ENCODE data around the gene TMEM97. TPM values are rescaled to one million over a fixed set of nuclear protein-coding genes. Genes with fewer than 3 reads are reported as not detected.
A peak's percentile ranks its signal among the peaks of the same experiment; 100 is the strongest.

The TMEM97 gene
- total and polyA plus RNA-seq, 2 experiments from 2014 or later: 15.9 to 16.3 TPM

GRCh38 chr17:28279411-28279810, 39.6 kb upstream of the TMEM97 start:
- Histone ChIP-seq H3K27ac (no peak overlapping the region), H3K9me2 (ENCODE audit: insufficient read depth) (no peaks in the 10 kb centered on the region), H3F3A (ENCODE audit: insufficient read depth) (peaks cover 17% of the 10 kb centered on the region), H4K20me1 (ENCODE audit: insufficient read depth) (no peaks in the 10 kb centered on the region), H3K9me3 (ENCODE audit: low read depth) (no peaks in the 10 kb centered on the region), H3K9ac (no peak overlapping the region), H3K4me1 (ENCODE audit: insufficient read depth) (peaks cover 42% of the 10 kb centered on the region), H3K4me2 (ENCODE audit: unreplicated experiment) (no peak overlapping the region), H3K27me3 (replicated peaks; ENCODE audit: insufficient read depth) (no peaks in the 10 kb centered on the region), H2AFZ (no peak overlapping the region), H3K36me3 (ENCODE audit: low read depth) (no peaks in the 10 kb centered on the region), H3K4me3 (no peak overlapping the region), H3K79me2 (ENCODE audit: insufficient read depth) (no peaks in the 10 kb centered on the region)
- 77 to 78% methylated on average over 6 of the region's 6 CpGs for WGBS, 2 experiments (ENCODE audit: low coverage in 1 of 2, low lambda C conversion rate in 2 of 2, missing lambda C conversion rate in 2 of 2)
- TF ChIP-seq EZH2 (IDR thresholded peaks at IDR 0.05; ENCODE audit: insufficient read depth, poor library complexity, severe bottlenecking): no peak
- TF ChIP-seq EZH2phosphoT487 (IDR thresholded peaks at IDR 0.05; ENCODE audit: insufficient read depth, low read depth): no peak
- DNase-seq: peak; percentile 24
- in situ Hi-C loops (cut with MboI): no loop called here

DNA sequence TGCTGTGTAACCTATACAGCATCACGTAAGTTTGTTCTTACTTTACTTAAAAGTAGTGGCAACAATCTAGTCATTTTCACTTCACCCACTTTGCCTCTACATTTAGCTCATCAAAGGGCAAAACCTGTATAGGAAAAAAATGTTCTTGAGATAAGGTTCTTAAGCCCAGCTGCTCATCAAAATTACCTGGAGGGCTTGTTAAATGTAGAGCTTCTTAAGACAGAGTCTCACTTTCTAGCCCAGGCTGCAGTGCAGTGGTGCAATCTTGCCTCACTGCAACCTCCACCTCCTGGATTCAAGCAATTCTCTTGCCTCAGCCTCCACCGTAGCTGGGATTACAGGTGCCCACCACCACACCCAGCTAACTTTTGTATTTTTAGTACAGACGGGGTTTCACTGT, 38.2 kb upstream of the TMEM97 start:
- no peaks in the 10 kb centered on the region for H3K36me3 ChIP-seq (ENCODE audit: low read depth)
- no peaks in the 10 kb centered on the region for H3K27me3 ChIP-seq (replicated peaks; ENCODE audit: insufficient read depth)
- in situ Hi-C loops (cut with MboI): no loop called here
- no peak overlapping the region for H3K4me2 ChIP-seq (ENCODE audit: unreplicated experiment)
- H3K9ac ChIP-seq: no peak overlapping the region
- TF ChIP-seq EZH2 (IDR thresholded peaks at IDR 0.05; ENCODE audit: insufficient read depth, poor library complexity, severe bottlenecking) (no peak), EZH2phosphoT487 (IDR thresholded peaks at IDR 0.05; ENCODE audit: insufficient read depth, low read depth) (no peak)
- H3K79me2 ChIP-seq (ENCODE audit: insufficient read depth): no peaks in the 10 kb centered on the region
- peaks cover 42% of the 10 kb centered on the region for H3K4me1 ChIP-seq (ENCODE audit: insufficient read depth)
- H3F3A ChIP-seq (ENCODE audit: insufficient read depth): peaks cover 17% of the 10 kb centered on the region
- WGBS, 2 experiments (ENCODE audit: low coverage in 1 of 2, low lambda C conversion rate in 2 of 2, missing lambda C conversion rate in 2 of 2): 92 to 94% methylated on average over 3 of the region's 3 CpGs
- H3K9me3 ChIP-seq (ENCODE audit: low read depth): no peaks in the 10 kb centered on the region
- no peak overlapping the region for H3K27ac ChIP-seq
- no peak for DNase-seq
- H3K4me3 ChIP-seq: no peak overlapping the region
- H4K20me1 ChIP-seq (ENCODE audit: insufficient read depth): no peaks in the 10 kb centered on the region
- no peak overlapping the region for H2AFZ ChIP-seq
- no peaks in the 10 kb centered on the region for H3K9me2 ChIP-seq (ENCODE audit: insufficient read depth)

DNA sequence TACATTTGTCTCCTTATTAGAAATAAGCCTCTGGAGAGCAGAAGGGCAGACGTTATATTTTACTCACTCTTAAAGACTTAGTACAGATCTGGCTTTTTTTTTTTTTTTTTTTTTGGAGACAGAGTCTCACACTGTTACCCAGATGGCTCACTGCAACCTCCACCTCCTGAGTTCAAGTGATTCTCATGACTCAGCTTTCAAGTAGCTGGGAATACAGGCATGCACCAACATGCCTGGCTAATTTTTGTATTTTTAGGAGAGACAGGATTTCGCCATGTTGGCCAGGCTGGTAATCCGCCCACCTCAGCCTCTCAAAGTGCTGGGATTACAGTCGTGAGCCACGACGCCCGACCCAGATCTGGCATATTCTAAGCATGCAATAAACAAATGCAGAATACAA, 36.4 kb upstream of the TMEM97 start:
- H3K9ac ChIP-seq: peak overlapping the region; percentile 29; the same call in 1 of the 2 replicates
- no peaks in the 10 kb centered on the region for H3K36me3 ChIP-seq (ENCODE audit: low read depth)
- H3K4me1 ChIP-seq (ENCODE audit: insufficient read depth): peaks cover 39% of the 10 kb centered on the region
- in situ Hi-C loops (cut with MboI): no loop called here
- peak overlapping the region; percentile 42 for H2AFZ ChIP-seq
- no peaks in the 10 kb centered on the region for H3K9me2 ChIP-seq (ENCODE audit: insufficient read depth)
- peaks cover 17% of the 10 kb centered on the region for H3F3A ChIP-seq (ENCODE audit: insufficient read depth)
- no peaks in the 10 kb centered on the region for H3K9me3 ChIP-seq (ENCODE audit: low read depth)
- WGBS, 2 experiments (ENCODE audit: low coverage in 1 of 2, low lambda C conversion rate in 2 of 2, missing lambda C conversion rate in 2 of 2): 18 to 20% methylated on average over 7 of the region's 7 CpGs
- no peaks in the 10 kb centered on the region for H3K79me2 ChIP-seq (ENCODE audit: insufficient read depth)
- H3K27me3 ChIP-seq (replicated peaks; ENCODE audit: insufficient read depth): no peaks in the 10 kb centered on the region
- H3K27ac ChIP-seq: peak overlapping the region; percentile 80
- peak; percentile 90 for DNase-seq
- H3K4me3 ChIP-seq: no peak overlapping the region
- H3K4me2 ChIP-seq (ENCODE audit: unreplicated experiment): peak overlapping the region; percentile 6
- TF ChIP-seq EZH2 (IDR thresholded peaks at IDR 0.05; ENCODE audit: insufficient read depth, poor library complexity, severe bottlenecking) (no peak), EZH2phosphoT487 (IDR thresholded peaks at IDR 0.05; ENCODE audit: insufficient read depth, low read depth) (no peak)
- no peaks in the 10 kb centered on the region for H4K20me1 ChIP-seq (ENCODE audit: insufficient read depth)

GRCh38 chr17:28285965-28286364, 33.0 kb upstream of the TMEM97 start:
- Histone ChIP-seq H3K4me2 (ENCODE audit: unreplicated experiment) (no peak overlapping the region), H3K27ac (no peak overlapping the region), H3K9me2 (ENCODE audit: insufficient read depth) (no peaks in the 10 kb centered on the region), H3K27me3 (replicated peaks; ENCODE audit: insufficient read depth) (no peaks in the 10 kb centered on the region), H3F3A (ENCODE audit: insufficient read depth) (peaks cover 12% of the 10 kb centered on the region), H3K79me2 (ENCODE audit: insufficient read depth) (no peaks in the 10 kb centered on the region), H3K9ac (no peak overlapping the region), H3K4me3 (no peak overlapping the region), H3K9me3 (ENCODE audit: low read depth) (no peaks in the 10 kb centered on the region), H4K20me1 (ENCODE audit: insufficient read depth) (no peaks in the 10 kb centered on the region), H3K4me1 (ENCODE audit: insufficient read depth) (peaks cover 22% of the 10 kb centered on the region), H3K36me3 (ENCODE audit: low read depth) (no peaks in the 10 kb centered on the region), H2AFZ (no peak overlapping the region)
- DNase-seq: no peak
- 73 to 79% methylated on average over 2 of the region's 2 CpGs for WGBS, 2 experiments (ENCODE audit: low coverage in 1 of 2, low lambda C conversion rate in 2 of 2, missing lambda C conversion rate in 2 of 2)
- in situ Hi-C loops (cut with MboI): no loop called here
- TF ChIP-seq EZH2phosphoT487 (IDR thresholded peaks at IDR 0.05; ENCODE audit: insufficient read depth, low read depth) (no peak), EZH2 (IDR thresholded peaks at IDR 0.05; ENCODE audit: insufficient read depth, poor library complexity, severe bottlenecking) (no peak)

GRCh38 chr17:28290703-28291102, 28.3 kb upstream of the TMEM97 start:
- in situ Hi-C loops (cut with MboI): no loop called here
- Histone ChIP-seq H3K27ac (no peak overlapping the region), H3K4me3 (no peak overlapping the region), H3K4me1 (ENCODE audit: insufficient read depth) (no peaks in the 10 kb centered on the region), H3K79me2 (ENCODE audit: insufficient read depth) (no peaks in the 10 kb centered on the region), H4K20me1 (ENCODE audit: insufficient read depth) (no peaks in the 10 kb centered on the region), H3K9me3 (ENCODE audit: low read depth) (no peaks in the 10 kb centered on the region), H2AFZ (no peak overlapping the region), H3K27me3 (replicated peaks; ENCODE audit: insufficient read depth) (no peaks in the 10 kb centered on the region), H3K36me3 (ENCODE audit: low read depth) (no peaks in the 10 kb centered on the region), H3F3A (ENCODE audit: insufficient read depth) (no peaks in the 10 kb centered on the region), H3K4me2 (ENCODE audit: unreplicated experiment) (no peak overlapping the region), H3K9ac (no peak overlapping the region), H3K9me2 (ENCODE audit: insufficient read depth) (no peaks in the 10 kb centered on the region)
- TF ChIP-seq EZH2phosphoT487 (IDR thresholded peaks at IDR 0.05; ENCODE audit: insufficient read depth, low read depth) (no peak), EZH2 (IDR thresholded peaks at IDR 0.05; ENCODE audit: insufficient read depth, poor library complexity, severe bottlenecking) (no peak)
- no peak for DNase-seq
- 32 to 64% methylated on average over 2 of the region's 2 CpGs for WGBS, 2 experiments (ENCODE audit: low coverage in 1 of 2, low lambda C conversion rate in 2 of 2, missing lambda C conversion rate in 2 of 2)

Data from GM23248 (cell line).